ENCODE results near the gene PTPRN2. TPM values are rescaled to one million over a fixed set of nuclear protein-coding genes. Genes with fewer than 3 reads are reported as not detected.

The PTPRN2 gene
- total and polyA plus RNA-seq, 3 experiments from 2014 or later, result 0.33 to 1.2 (median 0.42) TPM

DNA sequence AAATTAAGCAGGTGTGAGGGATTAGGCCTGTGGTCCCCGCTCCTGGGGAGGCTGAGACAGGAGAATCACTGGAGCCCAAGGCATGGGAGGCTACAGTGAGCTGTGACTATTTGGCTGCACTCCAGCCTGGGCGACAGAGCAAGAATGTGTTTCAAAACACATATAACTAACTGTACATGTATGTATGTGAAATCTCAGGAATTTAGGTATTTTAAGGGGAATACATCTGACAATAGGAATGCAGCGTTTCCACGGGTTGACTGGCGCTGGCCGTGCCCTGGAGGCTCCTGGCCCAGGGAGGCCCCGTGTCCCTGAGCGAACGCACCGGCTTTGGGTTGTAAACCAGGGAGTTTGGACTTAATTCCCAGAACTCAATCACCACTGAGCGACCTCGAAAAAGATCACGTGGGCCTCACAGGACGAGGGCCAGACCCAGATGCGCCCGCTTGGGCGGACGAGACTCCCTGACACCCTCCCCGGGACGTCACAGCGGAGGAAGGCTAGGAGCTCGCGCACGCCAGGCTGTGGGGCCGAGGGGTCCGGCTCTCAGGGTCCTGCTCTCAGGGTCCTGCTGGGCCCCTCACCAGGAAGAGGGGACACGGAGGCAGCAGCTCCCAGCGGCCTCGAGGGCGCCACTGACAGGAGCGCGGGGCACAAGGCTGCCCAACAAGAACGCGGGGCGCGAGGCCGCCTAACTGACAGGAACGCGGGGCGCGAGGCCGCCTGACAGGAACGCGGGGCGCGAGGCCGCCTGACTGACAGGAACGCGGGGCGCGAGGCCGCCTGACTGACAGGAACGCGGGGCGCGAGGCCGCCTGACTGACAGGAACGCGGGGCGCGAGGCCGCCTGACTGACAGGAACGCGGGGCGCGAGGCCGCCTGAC lies 18.4 kb downstream of the PTPRN2 start:
- Mint-ChIP-seq H3K9me3 (no peaks in the 10 kb centered on the region), H3K4me1 (no peaks in the 10 kb centered on the region), H3K4me3 (no peak overlapping the region), H3K27me3 (peaks cover 27 to 36% of the 10 kb centered on the region in 2 donors), H3K27ac (no peak overlapping the region), H3K36me3 (no peaks in the 10 kb centered on the region)
- CTCF ChIA-PET, result no interaction called here
- Histone ChIP-seq H3K9me3 (ENCODE audit: low read length) (no peaks in the 10 kb centered on the region), H3K27me3 (ENCODE audit: insufficient read depth, low read length, poor library complexity, severe bottlenecking) (no peaks in the 10 kb centered on the region), H3K36me3 (ENCODE audit: insufficient read depth, low read length) (no peaks in the 10 kb centered on the region), H3K27ac (ENCODE audit: low read depth, low read length) (no peak overlapping the region), H3K4me1 (ENCODE audit: insufficient read depth, low read length) (no peaks in the 10 kb centered on the region), H3K4me3 (ENCODE audit: low read length) (no peak overlapping the region)
- POLR2A ChIA-PET, result no interaction called here
- DNase-seq, result no peak

DNA sequence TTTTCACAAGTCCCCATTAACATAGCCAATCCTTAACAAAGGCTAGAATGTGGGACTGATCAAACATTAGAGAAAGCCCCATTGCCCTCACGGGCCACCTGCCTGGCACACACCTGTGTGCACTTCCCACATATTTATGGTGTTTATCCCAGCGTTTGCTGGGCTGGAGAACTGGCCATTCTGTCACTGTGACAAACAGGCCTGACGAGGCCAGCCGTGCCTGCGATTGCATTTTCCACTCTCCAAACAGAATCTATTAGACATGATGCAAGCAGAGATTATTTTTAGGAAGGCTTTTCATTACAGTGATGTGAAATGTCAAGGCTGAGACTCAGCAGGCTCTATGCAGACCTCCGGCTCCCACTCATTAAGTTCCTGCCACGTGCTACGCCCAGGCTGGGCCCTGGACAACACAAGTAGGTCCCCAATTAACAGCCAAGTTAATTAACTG lies 20.4 kb downstream of the PTPRN2 start:
- H3K9me3 ChIP-seq (ENCODE audit: low read length), result no peaks in the 10 kb centered on the region
- no peaks in the 10 kb centered on the region for H3K27me3 ChIP-seq (ENCODE audit: insufficient read depth, low read length, poor library complexity, severe bottlenecking)
- no peak overlapping the region for H3K27ac Mint-ChIP-seq
- H3K4me3 Mint-ChIP-seq, result no peak overlapping the region
- peaks cover 26 to 46% of the 10 kb centered on the region in 2 donors for H3K27me3 Mint-ChIP-seq
- no peaks in the 10 kb centered on the region for H3K4me1 ChIP-seq (ENCODE audit: insufficient read depth, low read length)
- DNase-seq, result no peak
- H3K36me3 Mint-ChIP-seq, result no peaks in the 10 kb centered on the region
- H3K4me3 ChIP-seq (ENCODE audit: low read length), result no peak overlapping the region
- ChIA-PET CTCF (no interaction called here), POLR2A (no interaction called here)
- no peaks in the 10 kb centered on the region for H3K36me3 ChIP-seq (ENCODE audit: insufficient read depth, low read length)
- no peaks in the 10 kb centered on the region for H3K9me3 Mint-ChIP-seq
- no peaks in the 10 kb centered on the region for H3K4me1 Mint-ChIP-seq
- H3K27ac ChIP-seq (ENCODE audit: low read depth, low read length), result no peak overlapping the region

DNA sequence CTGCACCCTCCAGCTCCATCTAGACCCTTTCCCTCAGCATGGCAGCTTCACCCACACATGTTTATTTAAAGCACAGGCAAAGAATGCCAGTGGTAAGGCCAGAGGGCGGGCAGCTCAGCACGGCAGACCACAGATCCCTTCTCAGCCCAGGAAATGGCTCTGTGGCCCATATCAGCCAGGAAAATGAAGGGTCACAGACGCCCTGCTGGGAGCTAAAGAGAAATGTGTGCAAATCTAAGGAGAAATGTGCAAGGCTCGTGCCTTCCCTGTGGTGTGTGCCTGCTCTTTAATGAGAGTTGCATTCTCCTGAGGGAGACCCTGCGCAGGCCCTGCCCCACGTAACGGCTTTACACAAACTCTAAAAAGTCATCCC lies 23.0 kb downstream of the PTPRN2 start:
- Histone ChIP-seq H3K27me3 (ENCODE audit: insufficient read depth, low read length, poor library complexity, severe bottlenecking) (peaks cover 3% of the 10 kb centered on the region), H3K27ac (ENCODE audit: low read depth, low read length) (no peak overlapping the region), H3K4me1 (ENCODE audit: insufficient read depth, low read length) (no peaks in the 10 kb centered on the region), H3K36me3 (ENCODE audit: insufficient read depth, low read length) (no peaks in the 10 kb centered on the region), H3K4me3 (ENCODE audit: low read length) (no peak overlapping the region), H3K9me3 (ENCODE audit: low read length) (no peaks in the 10 kb centered on the region)
- H3K27ac Mint-ChIP-seq, result no peak overlapping the region
- peaks cover 22 to 53% of the 10 kb centered on the region in 2 donors for H3K27me3 Mint-ChIP-seq
- H3K4me3 Mint-ChIP-seq, result no peak overlapping the region
- H3K9me3 Mint-ChIP-seq, result no peaks in the 10 kb centered on the region
- POLR2A ChIA-PET, result no interaction called here
- CTCF ChIA-PET, result no interaction called here
- no peaks in the 10 kb centered on the region for H3K4me1 Mint-ChIP-seq
- DNase-seq, result no peak
- H3K36me3 Mint-ChIP-seq, result no peaks in the 10 kb centered on the region

DNA sequence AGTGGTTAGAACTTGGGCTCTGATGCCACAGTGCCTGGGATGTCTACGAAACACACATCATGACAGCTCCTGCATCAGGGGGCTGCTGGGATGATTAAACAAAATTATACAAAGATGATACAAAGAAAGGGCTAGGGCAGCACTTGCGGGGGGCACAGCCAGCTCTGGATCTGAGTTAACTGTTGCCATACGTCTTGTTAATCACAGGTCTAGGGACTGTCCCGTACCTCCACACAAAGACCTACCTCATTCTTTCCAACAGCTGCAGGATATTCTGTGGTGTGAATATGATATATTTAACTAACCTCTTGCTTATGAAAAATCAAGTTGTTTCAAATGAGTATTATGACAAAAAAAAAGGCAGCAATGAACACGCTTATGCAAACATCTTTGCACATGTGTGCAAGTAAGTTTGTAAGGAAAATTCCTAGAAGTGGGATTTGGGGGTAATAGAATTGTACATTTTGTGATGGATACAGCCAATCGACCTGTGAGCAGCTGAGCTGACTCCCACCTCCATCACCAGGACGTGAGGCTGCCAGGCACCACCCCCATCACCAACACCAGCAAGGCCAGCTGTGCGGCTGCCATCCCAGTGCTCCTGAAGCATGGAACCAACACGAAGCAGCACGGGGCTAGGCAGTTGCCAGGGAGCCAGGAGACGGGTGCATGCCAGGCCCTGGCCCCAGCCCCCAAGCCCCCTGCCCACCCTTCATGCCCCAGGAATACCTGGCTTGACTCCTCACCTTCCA lies 23.5 kb downstream of the PTPRN2 start:
- Histone ChIP-seq H3K4me3 (ENCODE audit: low read length) (no peak overlapping the region), H3K27me3 (ENCODE audit: insufficient read depth, low read length, poor library complexity, severe bottlenecking) (peaks cover 3% of the 10 kb centered on the region), H3K36me3 (ENCODE audit: insufficient read depth, low read length) (no peaks in the 10 kb centered on the region), H3K4me1 (ENCODE audit: insufficient read depth, low read length) (no peaks in the 10 kb centered on the region), H3K27ac (ENCODE audit: low read depth, low read length) (no peak overlapping the region), H3K9me3 (ENCODE audit: low read length) (no peaks in the 10 kb centered on the region)
- CTCF ChIA-PET, result no interaction called here
- Mint-ChIP-seq H3K4me3 (no peak overlapping the region), H3K9me3 (no peaks in the 10 kb centered on the region), H3K4me1 (no peaks in the 10 kb centered on the region), H3K27me3 (peaks cover 22 to 56% of the 10 kb centered on the region in 2 donors), H3K36me3 (no peaks in the 10 kb centered on the region), H3K27ac (no peak overlapping the region)
- POLR2A ChIA-PET, result no interaction called here
- DNase-seq, result no peak

DNA sequence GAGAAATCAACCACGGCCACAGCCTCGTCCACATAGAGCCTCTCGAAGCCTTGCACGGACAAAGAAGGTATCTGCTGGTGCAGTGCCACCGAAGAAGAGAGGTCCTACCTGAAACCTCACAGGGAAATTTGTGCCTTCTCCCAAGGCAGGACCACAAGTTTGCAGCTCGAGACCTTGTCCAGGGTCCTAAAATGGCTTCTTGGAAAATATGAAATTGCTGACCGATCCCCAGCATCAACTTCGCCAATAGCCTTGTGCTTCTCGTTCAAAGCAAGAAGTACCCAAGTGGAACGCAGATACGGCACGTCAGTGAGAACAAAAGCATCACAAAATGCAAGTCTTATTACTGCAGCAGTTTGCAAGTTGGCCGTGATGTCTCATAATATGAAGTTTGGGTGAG lies 24.6 kb downstream of the PTPRN2 start:
- H3K4me3 ChIP-seq (ENCODE audit: low read length), result no peak overlapping the region
- Mint-ChIP-seq H3K9me3 (no peaks in the 10 kb centered on the region), H3K4me1 (no peaks in the 10 kb centered on the region), H3K4me3 (no peak overlapping the region), H3K27me3 (peaks cover 17 to 53% of the 10 kb centered on the region in 2 donors), H3K36me3 (no peaks in the 10 kb centered on the region), H3K27ac (no peak overlapping the region)
- CTCF ChIA-PET, result no interaction called here
- H3K36me3 ChIP-seq (ENCODE audit: insufficient read depth, low read length), result no peaks in the 10 kb centered on the region
- no peak overlapping the region for H3K27ac ChIP-seq (ENCODE audit: low read depth, low read length)
- H3K9me3 ChIP-seq (ENCODE audit: low read length), result no peaks in the 10 kb centered on the region
- DNase-seq, result no peak
- no peaks in the 10 kb centered on the region for H3K4me1 ChIP-seq (ENCODE audit: insufficient read depth, low read length)
- POLR2A ChIA-PET, result no interaction called here
- peaks cover 3% of the 10 kb centered on the region for H3K27me3 ChIP-seq (ENCODE audit: insufficient read depth, low read length, poor library complexity, severe bottlenecking)

DNA sequence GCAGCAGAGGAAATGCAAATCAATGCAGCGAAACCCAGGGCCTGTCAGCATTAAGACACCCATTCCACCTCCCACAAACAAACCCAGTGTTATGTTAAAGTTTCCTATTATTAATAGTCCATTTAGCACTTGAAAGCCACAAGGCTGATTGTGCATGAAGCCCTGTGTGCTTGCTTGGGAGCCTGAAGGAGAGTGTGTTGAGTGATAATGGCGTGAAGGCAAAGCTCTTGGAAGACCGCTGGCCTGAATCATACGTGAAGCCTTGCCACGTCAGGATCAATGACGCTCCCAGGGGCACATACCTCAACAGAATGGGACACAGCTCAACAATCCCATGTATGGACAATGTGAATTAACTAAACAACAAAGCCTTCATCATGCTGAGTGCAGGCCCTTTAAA lies 25.1 kb downstream of the PTPRN2 start:
- no peaks in the 10 kb centered on the region for H3K4me1 ChIP-seq (ENCODE audit: insufficient read depth, low read length)
- H3K36me3 Mint-ChIP-seq, result no peaks in the 10 kb centered on the region
- peaks cover 3% of the 10 kb centered on the region for H3K27me3 ChIP-seq (ENCODE audit: insufficient read depth, low read length, poor library complexity, severe bottlenecking)

DNA sequence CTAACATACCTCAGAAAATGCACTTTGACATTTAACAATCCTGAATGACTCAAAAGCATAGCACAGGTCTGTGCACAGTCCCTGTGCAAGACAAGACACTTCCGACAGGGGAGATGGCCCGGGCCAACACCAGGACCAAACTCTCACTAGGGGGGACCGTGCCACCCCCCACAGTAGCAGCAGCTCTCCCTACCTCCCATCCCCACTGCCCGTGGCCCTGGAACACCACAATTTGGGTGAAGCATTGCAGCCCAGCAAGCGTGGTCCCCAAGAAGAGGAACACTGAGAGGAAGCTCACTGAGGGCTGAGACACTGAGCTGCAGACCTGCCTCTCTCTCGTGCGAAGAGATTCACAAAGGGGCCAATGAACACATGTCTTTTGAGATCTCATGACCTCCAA lies 26.0 kb downstream of the PTPRN2 start:
- Mint-ChIP-seq H3K9me3 (no peaks in the 10 kb centered on the region), H3K4me1 (no peaks in the 10 kb centered on the region), H3K27me3 (peaks cover 14 to 43% of the 10 kb centered on the region in 2 donors), H3K4me3 (no peak overlapping the region), H3K36me3 (no peaks in the 10 kb centered on the region), H3K27ac (no peak overlapping the region)
- DNase-seq, result no peak
- H3K4me1 ChIP-seq (ENCODE audit: insufficient read depth, low read length), result no peaks in the 10 kb centered on the region
- H3K27me3 ChIP-seq (ENCODE audit: insufficient read depth, low read length, poor library complexity, severe bottlenecking), result peaks cover 3% of the 10 kb centered on the region
- no peaks in the 10 kb centered on the region for H3K36me3 ChIP-seq (ENCODE audit: insufficient read depth, low read length)
- H3K27ac ChIP-seq (ENCODE audit: low read depth, low read length), result no peak overlapping the region
- CTCF ChIA-PET, result no interaction called here
- H3K9me3 ChIP-seq (ENCODE audit: low read length), result no peaks in the 10 kb centered on the region
- POLR2A ChIA-PET, result no interaction called here
- H3K4me3 ChIP-seq (ENCODE audit: low read length), result no peak overlapping the region

More for the DNA sequence above, 25.1 kb downstream of the PTPRN2 start:
- ChIA-PET POLR2A (no interaction called here), CTCF (no interaction called here)
- H3K4me3 Mint-ChIP-seq, result no peak overlapping the region
- H3K27ac Mint-ChIP-seq, result no peak overlapping the region
- no peak overlapping the region for H3K4me3 ChIP-seq (ENCODE audit: low read length)
- no peaks in the 10 kb centered on the region for H3K4me1 Mint-ChIP-seq
- H3K9me3 Mint-ChIP-seq, result no peaks in the 10 kb centered on the region
- H3K27ac ChIP-seq (ENCODE audit: low read depth, low read length), result no peak overlapping the region
- no peak for DNase-seq
- H3K36me3 ChIP-seq (ENCODE audit: insufficient read depth, low read length), result no peaks in the 10 kb centered on the region
- peaks cover 14 to 49% of the 10 kb centered on the region in 2 donors for H3K27me3 Mint-ChIP-seq
- no peaks in the 10 kb centered on the region for H3K9me3 ChIP-seq (ENCODE audit: low read length)

DNA sequence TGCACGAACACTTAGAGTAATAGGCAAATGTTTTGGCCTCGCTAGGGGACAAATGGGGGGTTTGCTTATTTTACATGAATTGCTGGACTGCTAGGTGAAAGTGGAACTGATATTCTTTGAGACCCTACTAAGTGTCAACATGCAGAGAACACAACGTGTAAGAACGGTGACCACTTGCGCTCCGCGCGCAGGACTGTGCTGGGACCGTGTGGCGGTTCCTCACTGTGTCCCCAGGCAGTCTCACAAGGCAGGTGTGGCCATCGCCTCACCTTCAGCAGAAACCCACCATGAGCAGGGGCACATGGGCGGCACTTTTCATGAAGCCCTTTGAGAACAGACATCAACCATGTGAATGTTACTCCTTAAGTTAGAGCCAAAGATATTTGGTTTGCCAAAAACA lies 27.2 kb downstream of the PTPRN2 start:
- H3K4me1 ChIP-seq (ENCODE audit: insufficient read depth, low read length), result no peaks in the 10 kb centered on the region
- H3K4me3 ChIP-seq (ENCODE audit: low read length), result no peak overlapping the region
- Mint-ChIP-seq H3K36me3 (no peaks in the 10 kb centered on the region), H3K27me3 (peaks cover 10 to 40% of the 10 kb centered on the region in 2 donors), H3K9me3 (peaks cover 0 to 3% (median 0%) of the 10 kb centered on the region in 5 donors), H3K27ac (no peak overlapping the region), H3K4me1 (no peaks in the 10 kb centered on the region), H3K4me3 (no peak overlapping the region)
- ChIA-PET POLR2A (no interaction called here), CTCF (no interaction called here)
- H3K27me3 ChIP-seq (ENCODE audit: insufficient read depth, low read length, poor library complexity, severe bottlenecking), result peaks cover 3% of the 10 kb centered on the region
- DNase-seq, result no peak
- H3K27ac ChIP-seq (ENCODE audit: low read depth, low read length), result no peak overlapping the region
- H3K36me3 ChIP-seq (ENCODE audit: insufficient read depth, low read length), result no peaks in the 10 kb centered on the region
- no peaks in the 10 kb centered on the region for H3K9me3 ChIP-seq (ENCODE audit: low read length)

All from CD8-positive, alpha-beta memory T cell (primary cell).